Type B pancreatic cell (in vitro differentiated cells): ENCODE data around the gene PDXP. TPM values are rescaled to one million over a fixed set of nuclear protein-coding genes. Genes with fewer than 3 reads are reported as not detected.
"Not testable (repeated sequence)": the region's sequence is repeated elsewhere in the genome, so short reads cannot be mapped to it uniquely, and the experiment has no call there.

Source experiments
- DNase-seq: peaks from one replicate; pipeline ENCODE4 v3.0.0; 2021; ENCODE audit warnings: mixed read lengths; ENCODE audit not compliant: unreplicated experiment; ENCODE audit errors: extremely low spot score
- H3K27ac Mint-ChIP-seq: 2 replicates; pipeline ENCODE4 v1.8.0; 2021; ENCODE audit warnings: mild to moderate bottlenecking, mixed read lengths
- H3K27me3 Mint-ChIP-seq: 2 replicates; pipeline ENCODE4 v1.8.0; 2021; ENCODE audit warnings: mixed read lengths
- H3K36me3 Mint-ChIP-seq: 2 replicates; pipeline ENCODE4 v1.8.0; 2021; ENCODE audit warnings: mixed read lengths
- H3K4me1 Mint-ChIP-seq: one replicate; pipeline ENCODE4 v1.8.0; 2021; ENCODE audit warnings: mixed read lengths; ENCODE audit not compliant: unreplicated experiment
- H3K4me3 Mint-ChIP-seq: 2 replicates; pipeline ENCODE4 v1.8.0; 2021; ENCODE audit warnings: mild to moderate bottlenecking, mixed read lengths
- H3K9me3 Mint-ChIP-seq: 2 replicates; pipeline ENCODE4 v1.8.0; 2021; ENCODE audit warnings: mixed read lengths
- CTCF ChIP-seq: fragments of 200-600 bp; sonication (generic); conservative IDR thresholded peaks from 2 replicates; pipeline ENCODE4 v1.5.0; 2021; ENCODE audit warnings: antibody characterized with exemption, mild to moderate bottlenecking
- total RNA-seq: library from RNA; stranded (reverse); gene quantifications from 2 replicates; pipeline ENCODE4 v1.2.1, GENCODE V29; 2021; ENCODE audit warnings: low replicate concordance

The PDXP gene
- total RNA-seq, 1 donor from 2014 or later, result 30.2 TPM

- no peak overlapping the region for H3K27ac Mint-ChIP-seq
- no peak for TF ChIP-seq CTCF
- no peak overlapping the region for H3K4me3 Mint-ChIP-seq
- no peak for DNase-seq
- H3K27me3 Mint-ChIP-seq, result no peaks in the 10 kb centered on the region
- H3K36me3 Mint-ChIP-seq, result peaks cover 9% of the 10 kb centered on the region
- no peaks in the 10 kb centered on the region for H3K9me3 Mint-ChIP-seq
- H3K4me1 Mint-ChIP-seq, result peaks cover 10% of the 10 kb centered on the region
These were observed 32.5 kb downstream of the PDXP start for GRCh38 chr22:37690901-37691504.

GRCh38 chr22:37692627-37693285 lies 34.2 kb downstream of the PDXP start:
- H3K4me1 Mint-ChIP-seq, result peaks cover 16% of the 10 kb centered on the region
- DNase-seq, result no peak

GRCh38 chr22:37694131-37694530 lies 35.6 kb downstream of the PDXP start:
- peaks cover 16% of the 10 kb centered on the region for H3K4me1 Mint-ChIP-seq
- not testable (repeated sequence) for H3K27me3 Mint-ChIP-seq, DNase-seq, H3K36me3 Mint-ChIP-seq, H3K27ac Mint-ChIP-seq, H3K9me3 Mint-ChIP-seq, H3K4me3 Mint-ChIP-seq

More at GRCh38 chr22:37692627-37693285, 34.2 kb downstream of the PDXP start:
- Mint-ChIP-seq H3K27ac (no peak overlapping the region), H3K9me3 (no peaks in the 10 kb centered on the region), H3K4me3 (no peak overlapping the region), H3K36me3 (peaks cover 11% of the 10 kb centered on the region), H3K27me3 (no peaks in the 10 kb centered on the region)
- no peak for TF ChIP-seq CTCF

- Mint-ChIP-seq H3K27ac (peak overlapping the region; percentile 93), H3K4me1 (peaks cover 16% of the 10 kb centered on the region), H3K4me3 (peak overlapping the region; percentile 87)
- H3K27me3 Mint-ChIP-seq, H3K36me3 Mint-ChIP-seq, H3K9me3 Mint-ChIP-seq, DNase-seq: not testable (repeated sequence)
These were observed 37.7 kb downstream of the PDXP start for GRCh38 chr22:37696260-37696656.

GRCh38 chr22:37696657-37697537 lies 38.4 kb downstream of the PDXP start, which contains the start of gene TRIOBP:
TSS of gene TRIOBP (plus strand) at chr22:37697048. CDS start at chr22:37701366, 4,318 bp downstream.
- H3K9me3 Mint-ChIP-seq, result no peaks in the 10 kb centered on the region
- peak within 1 kb of the TSS; percentile 93 for H3K27ac Mint-ChIP-seq
- peaks cover 16% of the 10 kb centered on the region for H3K4me1 Mint-ChIP-seq
- TF ChIP-seq CTCF, result peak; percentile 67
- H3K36me3 Mint-ChIP-seq, result peaks cover 4% of the 10 kb centered on the region
- peak within 1 kb of the TSS; percentile 87 for H3K4me3 Mint-ChIP-seq
- DNase-seq, result peak; percentile 93
- no peaks in the 10 kb centered on the region for H3K27me3 Mint-ChIP-seq

- Mint-ChIP-seq H3K36me3 (peaks cover 4% of the 10 kb centered on the region), H3K27me3 (no peaks in the 10 kb centered on the region), H3K27ac (no peak overlapping the region), H3K4me3 (peak overlapping the region; percentile 87), H3K9me3 (no peaks in the 10 kb centered on the region), H3K4me1 (peaks cover 16% of the 10 kb centered on the region)
- TF ChIP-seq CTCF, result peak; percentile 30
- DNase-seq, result no peak
These were observed 39.0 kb downstream of the PDXP start for GRCh38 chr22:37697538-37697835.
